Measurements from ENCODE around the gene OSMR. TPM values are rescaled to one million over a fixed set of nuclear protein-coding genes. Genes with fewer than 3 reads are reported as not detected.

OSMR gene
- total and polyA plus RNA-seq, 2 experiments from 2014 or later = 1.5 to 2.6 TPM

GRCh38 chr5:38843665-38844064, 2.1 kb upstream of the OSMR start:
- Mint-ChIP-seq H3K27ac (no peak overlapping the region), H3K9me3 (no peaks in the 10 kb centered on the region), H3K4me3 (no peak overlapping the region), H3K36me3 (ENCODE audit: low read depth) (no peaks in the 10 kb centered on the region), H3K4me1 (peaks cover 13% of the 10 kb centered on the region), H3K27me3 (ENCODE audit: insufficient read depth, low read depth, poor library complexity) (peaks cover 35% of the 10 kb centered on the region)
- H4K20me1 ChIP-seq (replicated peaks; ENCODE audit: insufficient read depth) = no peaks in the 10 kb centered on the region
- no peak for TF ChIP-seq ETS1 (IDR thresholded peaks at IDR 0.05)
- ATAC-seq (no peak), DNase-seq (ENCODE audit: low spot score) (no peak)
- no peak overlapping the region for H3K4me2 ChIP-seq
- H3K36me3 ChIP-seq (ENCODE audit: insufficient read depth) = no peaks in the 10 kb centered on the region
- H2AFZ ChIP-seq = no peak overlapping the region
- no peaks in the 10 kb centered on the region for H3K79me2 ChIP-seq (replicated peaks; ENCODE audit: insufficient read depth)
- H3K4me1 ChIP-seq (ENCODE audit: insufficient read depth) = 0 out of 2 replicates have a peak, but pooled peaks cover 9% of the 10 kb centered on the region
- 0 out of 2 replicates have a peak, but pooled peaks cover 2% of the 10 kb centered on the region for H3F3A ChIP-seq (replicated peaks; ENCODE audit: low read depth)
- no peak overlapping the region for H3K27ac ChIP-seq (ENCODE audit: low read depth)
- H3K27me3 ChIP-seq (ENCODE audit: insufficient read depth) = peaks cover 41% of the 10 kb centered on the region
- H3K9me2 ChIP-seq (ENCODE audit: insufficient read depth) = no peaks in the 10 kb centered on the region
- no peak overlapping the region for H3K4me3 ChIP-seq

GRCh38 chr5:38846379-38847011, 683 bp downstream of the OSMR start:
- Histone ChIP-seq H3K4me1 (ENCODE audit: insufficient read depth) (0 out of 2 replicates have a peak, but pooled peaks cover 9% of the 10 kb centered on the region), H4K20me1 (replicated peaks; ENCODE audit: insufficient read depth) (no peaks in the 10 kb centered on the region), H3K36me3 (ENCODE audit: insufficient read depth) (no peaks in the 10 kb centered on the region), H2AFZ (peak overlapping the region; percentile 100), H3K79me2 (replicated peaks; ENCODE audit: insufficient read depth) (no peaks in the 10 kb centered on the region), H3K9me2 (ENCODE audit: insufficient read depth) (no peaks in the 10 kb centered on the region), H3K4me3 (peak overlapping the region; percentile 75), H3K27me3 (ENCODE audit: insufficient read depth) (peaks cover 42% of the 10 kb centered on the region), H3K27ac (ENCODE audit: low read depth) (no peak overlapping the region), H3K4me2 (peak overlapping the region; percentile 95), H3F3A (replicated peaks; ENCODE audit: low read depth) (0 out of 2 replicates have a peak, but pooled peaks cover 2% of the 10 kb centered on the region)
- Mint-ChIP-seq H3K27ac (no peak overlapping the region), H3K36me3 (ENCODE audit: low read depth) (no peaks in the 10 kb centered on the region), H3K4me3 (peak overlapping the region; percentile 81), H3K9me3 (no peaks in the 10 kb centered on the region; the same call in 2 of the 3 replicates), H3K4me1 (peaks cover 13% of the 10 kb centered on the region), H3K27me3 (ENCODE audit: insufficient read depth, low read depth, poor library complexity) (peaks cover 35% of the 10 kb centered on the region)
- DNase-seq (ENCODE audit: low spot score) = peak; percentile 46
- peak; percentile 46 for ATAC-seq
- no peak for TF ChIP-seq REST (IDR thresholded peaks at IDR 0.05; ENCODE audit: unreplicated experiment)
- no peak for TF ChIP-seq ETS1 (IDR thresholded peaks at IDR 0.05)
- TF ChIP-seq JUNB (IDR thresholded peaks at IDR 0.05; ENCODE audit: unreplicated experiment) = no peak
- no peak for TF ChIP-seq ZNF462 (CRISPR knock-in tag; IDR thresholded peaks at IDR 0.05)
- no peak for TF ChIP-seq CTCF (conservative IDR thresholded peaks at IDR 0.05; ENCODE audit: low read depth in 2 of 2)
- TF ChIP-seq ZNF114 (CRISPR knock-in tag; IDR thresholded peaks at IDR 0.05) = no peak

All from GM23338 (cell line).